GM13977 (cell line): ENCODE data around the gene RBM14.
"Not testable (repeated sequence)": the region's sequence is repeated elsewhere in the genome, so short reads cannot be mapped to it uniquely, and the experiment has no call there.

Experiments used
- DNase-seq: peaks from one replicate; pipeline ENCODE4 v3.0.0; 2012; ENCODE audit warnings: low spot score
- CTCF ChIP-seq: IDR thresholded peaks from 2 replicates; pipeline ENCODE4 v1.5.1; 2012; ENCODE audit warnings: mild to moderate bottlenecking, control low read depth; ENCODE audit not compliant: insufficient read depth; ENCODE audit errors: extremely low read depth, missing control alignments
- in situ Hi-C: fragments of 300-500 bp; cut with MboI; formaldehyde crosslinking; loops from one replicate; pipeline ENCODE4 v1.12.0; 2022; ENCODE audit warnings: low sequenced_read_pairs, low pct_unique_long_range_greater_than_20kb, mixed read lengths, inconsistent platforms; ENCODE audit not compliant: unreplicated experiment

Gene RBM14

GRCh38 chr11:66639066-66639813 lies 22.8 kb downstream of the RBM14 start:
- in situ Hi-C loops: no loop called here
- TF ChIP-seq CTCF: no peak
- no peak for DNase-seq

- in situ Hi-C loops, DNase-seq: not testable (repeated sequence)
These were observed 23.4 kb downstream of the RBM14 start for GRCh38 chr11:66639814-66640340.

- no peak for TF ChIP-seq CTCF
- in situ Hi-C loops: no loop called here
- no peak for DNase-seq
These were observed 25.4 kb downstream of the RBM14 start for GRCh38 chr11:66641834-66642233.

- in situ Hi-C loops: no loop called here
- no peak for DNase-seq
- TF ChIP-seq CTCF: no peak
These were observed 27.5 kb downstream of the RBM14 start for GRCh38 chr11:66643745-66644437.

GRCh38 chr11:66646828-66647227 lies 30.4 kb downstream of the RBM14 start:
- TF ChIP-seq CTCF: no peak
- DNase-seq: no peak
- in situ Hi-C loops: no loop called here

GRCh38 chr11:66649903-66650302 lies 33.5 kb downstream of the RBM14 start:
- TF ChIP-seq CTCF: no peak
- no peak for DNase-seq
- in situ Hi-C loops: no loop called here

GRCh38 chr11:66651016-66651415 lies 34.6 kb downstream of the RBM14 start:
- in situ Hi-C loops: no loop called here
- no peak for DNase-seq
- TF ChIP-seq CTCF: no peak
